NCI-H128 (cell line): ENCODE measurements around the gene CCZ1B.
"Not testable (repeated sequence)": the region's sequence is repeated elsewhere in the genome, so short reads cannot be mapped to it uniquely, and the experiment has no call there.

Experiments used
- DNase-seq: peaks from one replicate; lab custom pipeline; 2025; ENCODE audit not compliant: unreplicated experiment; lab: John Stamatoyannopoulos, UW

CCZ1B gene

GRCh38 chr7:6831018-6831725 is 5.1 kb upstream of the CCZ1B start:
- DNase-seq: no peak

DNA sequence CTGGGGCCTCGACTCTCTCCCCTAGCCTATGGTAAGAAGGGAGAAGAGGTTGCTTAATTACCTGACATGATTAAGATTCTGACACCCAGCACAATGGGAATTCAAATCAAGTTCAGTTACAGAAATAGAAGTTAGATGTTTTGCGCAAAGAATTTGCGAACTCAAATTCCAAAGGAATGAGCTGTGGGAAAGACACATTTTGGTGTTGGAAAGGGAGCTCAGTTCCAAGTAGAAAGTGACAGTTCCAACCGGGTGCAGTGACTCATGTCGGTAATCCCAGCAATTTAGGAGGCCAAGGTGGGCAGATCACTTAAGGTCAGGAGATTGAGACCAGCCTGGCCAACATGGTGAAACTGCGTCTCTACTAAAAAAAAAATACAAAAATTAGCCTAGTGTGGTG is 4.0 kb upstream of the CCZ1B start:
- DNase-seq: not testable (repeated sequence)

DNA sequence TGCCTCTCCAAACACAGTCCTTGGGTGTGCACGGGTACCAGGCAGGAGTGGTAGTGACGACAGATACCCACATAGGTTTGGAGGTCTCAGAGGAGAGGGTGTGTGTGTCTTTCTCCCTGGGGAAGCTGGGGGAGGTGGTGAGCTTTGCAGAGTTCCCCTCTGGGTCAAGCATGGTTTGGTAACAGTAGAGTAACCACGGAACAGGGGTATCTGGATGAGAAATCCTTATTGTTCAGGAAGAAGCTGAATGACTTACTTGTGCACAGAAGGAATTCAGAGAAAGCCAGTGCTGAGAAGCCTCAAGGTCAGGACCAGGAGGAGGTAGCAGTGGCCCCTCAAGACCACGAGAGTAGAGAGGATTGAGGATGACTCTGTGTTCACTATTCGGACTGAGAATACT is 3.5 kb upstream of the CCZ1B start:
- not testable (repeated sequence) for DNase-seq

DNA sequence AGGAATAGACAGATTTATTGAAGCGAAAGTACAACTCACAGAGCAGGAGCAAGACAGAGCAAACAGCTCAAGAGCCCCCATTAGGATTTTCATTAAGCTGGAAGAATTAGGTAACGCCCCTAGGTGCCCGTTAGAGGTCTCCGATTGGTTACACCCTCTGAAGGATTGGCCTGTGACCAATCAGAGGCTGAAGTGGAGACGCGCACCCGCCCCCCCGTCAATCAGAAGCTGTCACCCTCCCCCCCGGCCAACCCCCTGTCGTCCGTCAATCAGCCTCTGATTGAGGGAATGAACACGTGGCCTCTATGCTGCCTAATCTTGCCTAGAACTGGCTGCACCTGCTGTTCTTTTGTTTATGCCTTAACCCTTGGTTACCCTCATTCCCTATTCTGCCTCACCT is 1.1 kb upstream of the CCZ1B start:
- DNase-seq: not testable (repeated sequence)

DNA sequence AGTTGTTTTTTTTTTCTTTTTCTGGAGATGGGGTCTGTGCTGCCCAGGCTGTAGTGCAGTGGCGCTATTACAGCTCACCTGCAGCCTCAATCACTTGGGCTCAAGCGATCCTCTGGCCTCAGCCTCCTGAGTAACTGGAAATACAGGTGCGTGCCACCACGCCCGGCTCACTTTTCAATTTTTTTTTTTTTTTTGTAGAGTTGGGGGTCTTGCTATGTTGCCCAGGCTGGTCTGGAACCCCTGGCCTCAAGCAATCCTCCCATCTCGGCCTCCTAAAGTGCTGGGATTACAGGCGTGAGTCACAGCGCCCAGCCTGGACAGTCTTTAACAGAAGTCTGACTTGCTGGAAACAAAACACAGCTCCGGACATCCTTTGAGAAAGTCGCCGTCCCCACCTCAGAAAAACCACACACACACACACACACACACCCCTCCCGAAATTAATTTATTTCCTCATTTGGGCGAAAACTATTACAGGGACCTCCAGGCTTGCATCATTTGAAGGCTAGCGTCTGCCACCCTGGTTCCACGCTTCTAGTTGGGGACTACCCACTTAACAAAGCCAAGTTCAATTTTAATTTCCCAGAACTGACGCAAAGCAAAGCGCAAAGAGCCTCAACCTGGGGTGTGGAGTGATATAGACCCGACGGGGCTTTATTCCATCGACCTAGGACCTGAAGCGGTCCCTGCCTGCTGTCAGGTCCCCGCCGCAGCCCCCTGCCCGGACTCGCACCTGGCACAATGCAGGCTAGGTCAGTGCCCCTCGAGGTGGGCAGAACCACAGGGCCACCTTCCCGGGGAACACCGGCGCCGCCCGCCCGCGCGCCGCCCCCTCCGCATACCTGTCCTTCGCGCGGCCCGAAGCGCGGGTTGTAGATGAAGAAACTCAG is 594 bp downstream of the CCZ1B start:
- DNase-seq: not testable (repeated sequence)

- not testable (repeated sequence) for DNase-seq
Observed at GRCh38 chr7:6821622-6822021, 4.5 kb downstream of the CCZ1B start.

- not testable (repeated sequence) for DNase-seq
Observed at GRCh38 chr7:6815470-6815869, 10.6 kb downstream of the CCZ1B start.

DNA sequence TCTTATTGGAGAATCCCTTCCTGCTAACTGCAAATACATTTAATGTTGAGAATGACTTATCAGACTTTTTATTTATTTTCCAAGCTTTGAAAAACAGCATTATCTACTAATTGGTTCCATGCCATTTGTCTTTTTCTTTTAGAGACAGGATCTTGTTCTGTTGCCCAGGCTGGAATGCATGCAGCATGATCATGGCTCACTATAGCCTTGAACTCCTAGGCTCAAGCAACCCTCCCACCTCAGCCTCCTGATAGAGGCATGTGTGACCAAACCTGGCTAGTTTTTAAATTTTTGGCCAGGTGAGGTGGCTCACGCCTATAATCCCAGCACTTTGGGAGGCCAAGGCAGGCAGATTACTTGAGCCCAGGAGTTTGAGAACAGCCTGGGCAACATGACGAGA is 13.1 kb downstream of the CCZ1B start:
- DNase-seq: not testable (repeated sequence)

- DNase-seq: not testable (repeated sequence)
Observed at GRCh38 chr7:6807959-6808358, 18.1 kb downstream of the CCZ1B start.

GRCh38 chr7:6807393-6807918 is 18.6 kb downstream of the CCZ1B start:
- DNase-seq: not testable (repeated sequence)

GRCh38 chr7:6800331-6800730 is 25.7 kb downstream of the CCZ1B start:
- not testable (repeated sequence) for DNase-seq

DNA sequence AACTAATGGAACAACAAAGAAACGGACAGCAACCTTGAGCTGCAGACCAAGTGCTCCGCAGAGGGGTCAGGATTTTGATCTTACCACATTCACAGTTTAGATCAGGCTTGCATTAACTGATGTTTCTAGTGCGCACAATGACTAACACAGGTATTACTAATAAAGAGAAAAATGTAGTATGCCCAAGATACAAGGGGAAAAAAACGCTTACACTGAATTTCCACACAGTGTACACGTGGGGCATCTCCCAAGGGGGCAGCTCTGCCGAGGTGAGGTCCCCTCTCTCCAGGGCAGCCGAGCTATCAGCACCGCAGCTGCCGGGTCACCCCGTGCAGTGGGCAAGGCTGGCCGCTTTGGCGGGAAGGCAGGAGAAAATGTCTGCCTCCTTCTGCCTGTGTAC is 26.2 kb downstream of the CCZ1B start:
- DNase-seq: not testable (repeated sequence)

DNA sequence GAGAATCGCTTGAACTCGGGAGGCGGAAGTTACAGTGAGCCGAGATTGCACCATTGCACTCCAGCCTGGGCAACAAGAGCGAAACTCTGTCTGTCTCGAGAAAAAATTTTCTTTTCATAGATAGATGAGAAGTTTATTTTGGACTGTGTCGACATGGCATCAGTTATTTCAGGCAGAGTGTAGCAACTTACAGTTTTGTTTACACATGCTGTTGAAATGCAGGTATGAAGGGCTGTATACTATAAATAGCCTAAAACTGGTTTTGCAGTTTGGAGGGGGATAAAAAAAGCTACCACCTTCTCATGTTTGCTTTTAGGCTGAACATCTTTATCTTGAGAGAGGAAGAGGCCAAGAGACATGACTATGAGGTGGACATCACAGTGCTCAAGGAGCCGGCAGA is 28.0 kb downstream of the CCZ1B start:
- not testable (repeated sequence) for DNase-seq

DNA sequence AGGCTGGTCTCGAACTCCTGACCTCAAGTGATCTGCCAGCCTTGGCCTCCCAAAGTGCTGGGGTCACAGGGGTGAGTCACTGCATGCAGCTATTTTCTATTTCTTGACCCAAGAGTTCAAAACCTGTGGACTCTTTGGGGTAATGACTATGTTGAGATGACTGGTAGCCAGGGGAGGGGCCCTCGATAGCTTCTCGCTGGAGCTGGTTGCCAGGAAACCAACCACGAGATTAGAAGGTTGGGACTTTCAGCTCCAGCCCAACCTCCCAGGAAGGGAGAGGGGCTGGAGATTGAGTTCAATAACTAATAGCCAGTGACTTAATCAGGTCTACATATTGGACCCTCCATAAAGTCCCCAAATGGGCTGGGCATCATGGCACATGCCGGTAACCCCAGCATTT is 28.9 kb downstream of the CCZ1B start:
- not testable (repeated sequence) for DNase-seq

GRCh38 chr7:6794276-6794675 is 31.8 kb downstream of the CCZ1B start:
- DNase-seq: not testable (repeated sequence)

GRCh38 chr7:6792113-6792872 is 33.8 kb downstream of the CCZ1B start:
- not testable (repeated sequence) for DNase-seq

GRCh38 chr7:6789353-6789752 is 36.7 kb downstream of the CCZ1B start:
- DNase-seq: not testable (repeated sequence)

DNA sequence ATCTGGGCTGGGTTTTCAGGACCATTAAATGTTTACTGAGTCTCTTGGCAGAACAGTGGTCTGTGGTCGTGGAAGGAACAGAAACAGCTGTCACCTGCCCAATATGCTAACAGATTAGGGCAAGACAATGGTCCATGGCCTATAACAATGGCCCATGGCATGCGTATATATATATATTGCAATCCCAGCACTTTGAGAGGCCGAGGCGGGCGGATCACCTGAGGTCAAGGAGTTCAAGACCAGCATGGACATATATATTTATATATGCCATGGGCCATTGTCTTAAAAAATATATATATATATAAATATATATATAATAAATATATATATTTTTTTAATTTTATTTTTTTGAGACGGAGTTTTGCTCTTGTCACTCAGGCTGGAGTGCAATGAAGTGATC is 44.5 kb downstream of the CCZ1B start:
- not testable (repeated sequence) for DNase-seq

DNA sequence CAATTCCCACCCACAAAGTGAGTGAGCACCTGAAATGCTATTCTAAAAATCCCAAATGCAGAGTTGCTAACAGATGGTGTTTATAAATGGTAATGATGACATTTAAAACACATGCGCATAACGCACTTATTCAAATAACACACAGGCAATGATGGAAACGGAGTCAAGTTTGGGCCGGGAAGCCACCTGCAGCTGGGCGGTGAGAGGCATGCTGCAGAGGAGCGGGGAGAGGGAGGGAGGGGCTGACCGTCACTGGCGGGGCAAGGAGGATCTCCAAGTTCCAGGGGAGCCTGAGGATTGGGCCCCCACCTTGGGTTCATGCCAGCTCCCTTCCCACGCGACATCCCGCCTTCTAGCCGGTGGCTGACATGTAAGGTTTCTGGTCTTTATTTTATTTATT is 64.9 kb downstream of the CCZ1B start:
- DNase-seq: not testable (repeated sequence)

GRCh38 chr7:6753964-6754363 is 72.1 kb downstream of the CCZ1B start, which contains the start of gene RSPH10B2:
Gene RSPH10B2 (plus strand): TSS chr7:6754103. CDS start chr7:6757678, 3,575 bp downstream.
- not testable (repeated sequence) for DNase-seq

DNA sequence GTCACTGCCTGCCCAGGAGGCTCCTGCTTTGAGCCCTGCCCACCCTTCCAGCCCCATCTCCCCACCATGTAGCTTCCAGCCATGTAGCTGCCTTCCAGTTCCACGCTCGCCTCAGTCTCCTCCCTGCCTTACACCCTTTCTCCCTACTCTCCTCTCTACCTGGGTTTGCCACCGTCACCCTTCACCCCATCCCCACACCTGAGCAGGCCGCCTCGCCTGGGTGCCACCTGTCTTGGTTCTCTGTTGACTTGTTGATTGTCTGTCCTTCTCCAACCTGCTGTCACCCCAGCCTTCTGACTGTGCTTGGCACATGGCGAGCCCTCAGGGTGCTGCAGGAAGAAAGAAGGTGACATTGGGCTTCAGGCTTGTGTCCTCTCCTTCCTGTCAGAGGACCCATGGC is 75.9 kb downstream of the CCZ1B start:
- DNase-seq: not testable (repeated sequence)
